Neutrophil (primary cell): ENCODE data around the gene NUMA1.

ENCODE experiments used
- H3K27ac ChIP-seq: fragments of 200-600 bp; sonication (generic); 2 replicates; pipeline ENCODE4 v1.5.1; 2016; ENCODE audit warnings: mild to moderate bottlenecking, moderate library complexity
- H3K27me3 ChIP-seq: fragments of 200-600 bp; sonication (generic); 2 replicates; pipeline ENCODE4 v1.6.0; 2016; ENCODE audit warnings: mild to moderate bottlenecking
- H3K36me3 ChIP-seq: fragments of 200-600 bp; sonication (generic); 2 replicates; pipeline ENCODE4 v1.5.1; 2017
- H3K4me1 ChIP-seq, 2 experiments: fragments of 200-600 bp in 1 of 2; sonication (generic) in 1 of 2; 1 replicate in 1 of 2; 2 replicates in 1 of 2; pipeline versions ENCODE4 v1.5.1 to v1.6.1; 2013 to 2016; ENCODE audit warnings: low read depth in 1 of 2, low read length in 1 of 2, mild to moderate bottlenecking in 1 of 2, moderate library complexity in 1 of 2; ENCODE audit not compliant: control insufficient read depth in 1 of 2, insufficient read depth in 1 of 2
- H3K4me3 ChIP-seq, 2 experiments: fragments of 200-600 bp in 1 of 2; sonication (generic) in 1 of 2; 1 replicate in 1 of 2; 2 replicates in 1 of 2; pipeline ENCODE4 v1.5.1; 2013 to 2016; ENCODE audit warnings: low read depth in 1 of 2, low read length in 1 of 2, mild to moderate bottlenecking in 1 of 2, moderate library complexity in 1 of 2
- H3K9me3 ChIP-seq: fragments of 200-600 bp; sonication (generic); 2 replicates; pipeline ENCODE4 v1.5.1; 2016
- CTCF ChIP-seq: fragments of 200-600 bp; sonication (generic); IDR thresholded peaks from 2 replicates; pipeline ENCODE4 v1.5.1; 2016; ENCODE audit warnings: antibody characterized with exemption

Gene NUMA1

GRCh38 chr11:71963468-71963867 is 116.9 kb downstream of the NUMA1 start:
- H3K4me1 ChIP-seq, result peaks cover 7 to 12% of the 10 kb centered on the region in 2 experiments
- no peaks in the 10 kb centered on the region for H3K9me3 ChIP-seq
- peak overlapping the region; percentile 85 for H3K27ac ChIP-seq
- no peaks in the 10 kb centered on the region for H3K27me3 ChIP-seq
- H3K36me3 ChIP-seq, result peaks cover 9% of the 10 kb centered on the region
- no peak for TF ChIP-seq CTCF
- no peak overlapping the region for H3K4me3 ChIP-seq

GRCh38 chr11:71962428-71963038 is 117.8 kb downstream of the NUMA1 start:
- no peak overlapping the region for H3K4me3 ChIP-seq
- no peaks in the 10 kb centered on the region for H3K9me3 ChIP-seq
- peak overlapping the region; percentile 85 for H3K27ac ChIP-seq
- peaks cover 5% of the 10 kb centered on the region for H3K36me3 ChIP-seq
- H3K27me3 ChIP-seq, result no peaks in the 10 kb centered on the region
- no peak for TF ChIP-seq CTCF
- peaks cover 7 to 12% of the 10 kb centered on the region in 2 experiments for H3K4me1 ChIP-seq

GRCh38 chr11:71955898-71956456 is 124.4 kb downstream of the NUMA1 start:
- Histone ChIP-seq H3K4me1 (no peaks in the 10 kb centered on the region), H3K4me3 (no peak overlapping the region), H3K9me3 (no peaks in the 10 kb centered on the region), H3K27me3 (no peaks in the 10 kb centered on the region), H3K27ac (no peak overlapping the region), H3K36me3 (no peaks in the 10 kb centered on the region)
- TF ChIP-seq CTCF, result no peak
